Mesendoderm (in vitro differentiated cells): ENCODE measurements around the gene TP53BP2.

Experiments
- DNase-seq: peaks from one replicate; pipeline ENCODE4 v3.0.0; 2013
- H2AK5ac ChIP-seq: 2 replicates; pipeline ENCODE4 v1.6.1; 2013; ENCODE audit warnings: low read length, inconsistent platforms
- H2BK120ac ChIP-seq: 2 replicates; pipeline ENCODE4 v1.6.1; 2013; ENCODE audit warnings: low read depth, mild to moderate bottlenecking, low read length, moderate library complexity, mixed read lengths
- H2BK15ac ChIP-seq: replicated peaks from 2 replicates; pipeline ENCODE4 v1.6.1; 2013; ENCODE audit warnings: low read depth, mild to moderate bottlenecking, moderate library complexity
- H2BK5ac ChIP-seq: 2 replicates; pipeline ENCODE4 v1.6.1; 2013; ENCODE audit warnings: low read length, inconsistent platforms
- H3K18ac ChIP-seq: 2 replicates; pipeline ENCODE4 v1.6.1; 2013; ENCODE audit warnings: mild to moderate bottlenecking, low read length, mixed read lengths
- H3K23ac ChIP-seq: one replicate; pipeline ENCODE4 v1.6.1; 2013; ENCODE audit warnings: low read length
- H3K27ac ChIP-seq: 2 replicates; pipeline ENCODE4 v1.5.1; 2013; ENCODE audit warnings: low read depth, mild to moderate bottlenecking, inconsistent platforms, low read length, moderate library complexity
- H3K27me3 ChIP-seq: 2 replicates; pipeline ENCODE4 v1.6.1; 2013; ENCODE audit warnings: low read length, control low read depth, mild to moderate bottlenecking, inconsistent platforms; ENCODE audit not compliant: insufficient read depth, poor library complexity
- H3K36me3 ChIP-seq: 2 replicates; pipeline ENCODE4 v1.6.1; 2013; ENCODE audit warnings: low read length, inconsistent platforms; ENCODE audit not compliant: control insufficient read depth, insufficient read depth
- H3K4ac ChIP-seq: one replicate; pipeline ENCODE4 v1.6.1; 2013; ENCODE audit warnings: low read depth, mild to moderate bottlenecking, low read length, moderate library complexity
- H3K4me1 ChIP-seq: 2 replicates; pipeline ENCODE4 v1.6.1; 2013; ENCODE audit warnings: low read depth, low read length, inconsistent platforms; ENCODE audit not compliant: control insufficient read depth
- H3K4me2 ChIP-seq: 2 replicates; pipeline ENCODE4 v1.6.1; 2013; ENCODE audit warnings: low read length
- H3K4me3 ChIP-seq: 2 replicates; pipeline ENCODE4 v1.5.1; 2013; ENCODE audit warnings: mild to moderate bottlenecking, low read length
- H3K56ac ChIP-seq: one replicate; pipeline ENCODE4 v1.6.1; 2013; ENCODE audit warnings: low read length
- H3K79me1 ChIP-seq: 2 replicates; pipeline ENCODE4 v1.6.1; 2013; ENCODE audit warnings: low read length, inconsistent platforms
- H3K79me2 ChIP-seq: 2 replicates; pipeline ENCODE4 v1.6.1; 2013; ENCODE audit warnings: mild to moderate bottlenecking, low read length; ENCODE audit not compliant: control insufficient read depth, insufficient read depth
- H3K9ac ChIP-seq: 2 replicates; pipeline ENCODE4 v1.6.1; 2013; ENCODE audit warnings: low read length, inconsistent platforms
- H4K5ac ChIP-seq: one replicate; pipeline ENCODE4 v1.6.1; 2013; ENCODE audit warnings: low read length
- H4K8ac ChIP-seq: one replicate; pipeline ENCODE4 v1.6.1; 2013; ENCODE audit warnings: low read depth, mild to moderate bottlenecking, control low read depth, low read length, moderate library complexity
- WGBS: extraction: QIAGEN DNeasy Blood & Tissue Kit; methylation state at CpG from one replicate; pipeline ENCODE4 v1.1.7; 2013; ENCODE audit warnings: low lambda C conversion rate, missing lambda C conversion rate; ENCODE audit not compliant: insufficient coverage; ENCODE audit errors: extremely low coverage; 5-methylcytosine and 5-hydroxymethylcytosine counted together

The TP53BP2 gene

DNA sequence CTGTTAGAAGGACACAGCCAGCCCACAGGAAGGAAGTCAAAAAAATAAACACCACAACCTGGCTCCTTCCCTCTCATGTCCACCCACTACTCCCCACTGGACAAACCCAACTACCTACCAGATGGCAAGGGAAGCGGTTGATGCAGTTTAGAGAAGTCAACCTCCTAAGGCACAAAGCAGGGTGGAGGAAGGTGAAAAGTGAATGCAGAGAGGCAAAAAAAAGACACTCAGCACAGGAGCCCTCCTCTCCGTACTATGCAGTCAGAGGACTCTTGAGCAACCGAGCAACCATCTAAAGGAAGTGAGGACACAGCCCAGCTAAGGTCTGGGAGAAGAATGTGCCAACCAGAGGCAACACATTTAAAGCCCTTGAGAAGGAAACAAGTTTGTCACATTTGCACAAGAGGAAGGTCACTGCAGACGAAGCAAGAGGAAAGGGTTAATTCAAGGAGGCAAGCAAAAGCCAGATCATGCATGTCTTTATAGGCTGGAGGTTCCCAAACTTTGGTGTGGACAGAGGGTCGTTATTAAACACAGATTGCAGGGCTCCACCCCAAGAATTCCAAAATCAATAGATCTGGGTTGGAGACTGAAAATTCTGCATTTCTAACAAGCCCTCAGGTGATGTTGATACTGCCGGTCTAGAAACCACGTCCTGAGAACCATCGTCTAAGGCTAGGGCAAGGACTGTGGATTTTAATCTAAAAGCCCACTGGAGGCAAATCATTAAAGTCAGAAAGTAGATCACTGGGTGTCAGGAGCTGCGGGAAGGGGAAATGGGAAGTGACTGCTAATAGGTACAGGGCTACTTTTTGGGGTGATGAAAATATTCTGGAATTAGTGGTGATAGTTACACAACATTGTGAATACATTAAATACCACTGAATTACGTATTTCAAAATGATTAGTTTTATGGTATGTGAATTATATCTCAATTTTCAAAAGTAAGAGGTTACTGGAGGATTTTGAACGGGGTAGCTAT is 19.7 kb downstream of the TP53BP2 start:
- Histone ChIP-seq H3K27me3 (no peaks in the 10 kb centered on the region), H3K4me2 (no peak overlapping the region), H3K79me2 (peaks cover 60% of the 10 kb centered on the region), H3K56ac (no peak overlapping the region), H3K4me1 (peaks cover 32% of the 10 kb centered on the region), H3K23ac (no peak overlapping the region), H3K18ac (no peak overlapping the region), H3K9ac (no peak overlapping the region), H2AK5ac (no peak overlapping the region), H2BK120ac (no peak overlapping the region), H3K79me1 (peaks cover 17% of the 10 kb centered on the region), H4K8ac (no peak overlapping the region), H3K36me3 (no peaks in the 10 kb centered on the region), H3K4ac (no peak overlapping the region), H3K27ac (no peak overlapping the region), H4K5ac (no peak overlapping the region), H3K4me3 (no peak overlapping the region), H2BK15ac (no peak overlapping the region), H2BK5ac (no peak overlapping the region)
- WGBS, result no CpG with 5 or more reads among the region's 11 CpGs
- no peak for DNase-seq

DNA sequence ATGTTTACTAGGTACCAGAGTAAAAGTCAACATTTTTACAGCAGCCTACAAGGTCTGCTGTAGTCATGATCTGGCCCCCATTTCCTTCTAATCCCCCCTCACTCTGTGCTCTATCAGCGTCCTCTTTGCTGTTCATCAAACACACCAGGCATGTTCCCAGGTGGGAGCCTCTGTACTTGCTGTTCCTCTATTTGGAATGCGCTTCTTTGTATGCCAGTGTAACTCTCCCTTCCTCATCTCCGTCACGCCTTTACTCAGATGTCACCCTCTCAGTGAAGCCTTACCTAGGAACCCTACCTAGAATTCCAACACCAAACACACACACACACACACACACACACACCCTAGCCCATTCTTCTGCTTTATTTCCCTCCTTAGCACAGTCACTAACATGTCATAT is 21.0 kb downstream of the TP53BP2 start:
- Histone ChIP-seq H3K4me3 (no peak overlapping the region), H2BK15ac (no peak overlapping the region), H3K9ac (no peak overlapping the region), H3K23ac (no peak overlapping the region), H3K79me2 (peaks cover 56% of the 10 kb centered on the region), H3K79me1 (peaks cover 17% of the 10 kb centered on the region), H3K4ac (no peak overlapping the region), H4K5ac (no peak overlapping the region), H2AK5ac (no peak overlapping the region), H3K27me3 (no peaks in the 10 kb centered on the region), H3K27ac (no peak overlapping the region), H2BK120ac (no peak overlapping the region), H3K56ac (no peak overlapping the region), H4K8ac (no peak overlapping the region), H3K36me3 (no peaks in the 10 kb centered on the region), H3K4me1 (peaks cover 38% of the 10 kb centered on the region), H3K4me2 (no peak overlapping the region), H2BK5ac (no peak overlapping the region), H3K18ac (no peak overlapping the region)
- WGBS, result no CpG with 5 or more reads among the region's 4 CpGs
- no peak for DNase-seq

DNA sequence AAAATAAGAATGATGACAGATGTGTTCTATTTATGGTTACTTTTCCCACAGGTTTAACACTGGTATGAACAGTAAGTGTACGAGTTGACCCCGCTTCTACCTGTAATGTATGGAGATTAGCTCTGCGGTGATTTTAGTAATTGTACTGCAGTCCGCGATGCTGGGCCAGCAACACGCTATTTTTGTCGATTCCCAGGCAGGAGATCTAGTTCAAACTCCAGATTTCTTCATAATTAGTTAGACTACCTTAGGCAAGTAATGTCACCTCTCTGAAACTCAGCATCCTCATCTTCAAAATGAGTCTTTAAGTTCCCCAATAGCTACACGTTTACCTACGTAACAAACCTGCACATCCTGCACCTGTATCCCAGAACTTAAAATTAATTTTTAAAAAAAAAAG is 21.5 kb downstream of the TP53BP2 start:
- Histone ChIP-seq H3K4me1 (peaks cover 38% of the 10 kb centered on the region), H3K79me2 (peaks cover 52% of the 10 kb centered on the region), H3K56ac (no peak overlapping the region), H3K79me1 (peaks cover 17% of the 10 kb centered on the region), H3K4me2 (no peak overlapping the region), H2BK15ac (no peak overlapping the region), H3K27me3 (no peaks in the 10 kb centered on the region), H4K5ac (no peak overlapping the region), H3K23ac (no peak overlapping the region), H3K27ac (peak overlapping the region; percentile 55), H2AK5ac (no peak overlapping the region), H3K9ac (no peak overlapping the region), H3K4ac (no peak overlapping the region), H2BK5ac (no peak overlapping the region), H4K8ac (no peak overlapping the region), H3K18ac (no peak overlapping the region), H3K4me3 (no peak overlapping the region), H2BK120ac (no peak overlapping the region), H3K36me3 (no peaks in the 10 kb centered on the region)
- DNase-seq, result no peak
- no CpG with 5 or more reads among the region's 9 CpGs for WGBS

- H3K79me1 ChIP-seq, result peaks cover 13% of the 10 kb centered on the region
- H2AK5ac ChIP-seq, result peak overlapping the region; percentile 1
- peaks cover 27% of the 10 kb centered on the region for H3K4me1 ChIP-seq
- peak overlapping the region; percentile 49 for H3K9ac ChIP-seq
- H2BK120ac ChIP-seq, result peak overlapping the region; percentile 94
- peak overlapping the region; percentile 99 for H3K18ac ChIP-seq
- peak overlapping the region; percentile 55 for H3K4ac ChIP-seq
- no CpG with 5 or more reads among the region's 11 CpGs for WGBS
- H3K27me3 ChIP-seq, result no peaks in the 10 kb centered on the region
- H4K5ac ChIP-seq, result peak overlapping the region; percentile 50
- H3K56ac ChIP-seq, result peak overlapping the region; percentile 19
- no peak overlapping the region for H3K23ac ChIP-seq
- H3K27ac ChIP-seq, result peak overlapping the region; percentile 94
- peak overlapping the region; percentile 89 for H2BK5ac ChIP-seq
- H3K4me3 ChIP-seq, result no peak overlapping the region
- no peak for DNase-seq
- peak overlapping the region; percentile 88 for H2BK15ac ChIP-seq
- no peaks in the 10 kb centered on the region for H3K36me3 ChIP-seq
- H4K8ac ChIP-seq, result no peak overlapping the region
- H3K79me2 ChIP-seq, result peaks cover 32% of the 10 kb centered on the region
- peak overlapping the region; percentile 3 for H3K4me2 ChIP-seq
These were observed 24.8 kb downstream of the TP53BP2 start for GRCh38 chr1:223820971-223821370.

DNA sequence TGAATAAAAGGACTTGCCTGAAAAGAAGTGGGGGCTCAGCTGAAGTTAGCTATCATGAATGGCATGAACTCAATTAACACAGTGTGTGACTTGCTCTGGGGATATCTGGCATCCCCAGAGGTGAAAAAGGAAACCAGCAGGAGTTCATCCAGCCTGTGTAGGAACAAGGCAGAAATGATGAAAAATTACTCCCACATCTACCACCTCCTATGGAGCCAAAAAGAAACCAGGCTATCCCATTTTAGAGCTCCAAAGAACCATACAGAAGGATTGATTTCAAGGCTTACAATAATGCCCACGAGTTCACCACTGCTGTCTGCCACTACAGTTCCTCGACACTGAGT is 25.3 kb downstream of the TP53BP2 start:
- Histone ChIP-seq H3K4me1 (peaks cover 25% of the 10 kb centered on the region), H3K27me3 (no peaks in the 10 kb centered on the region), H3K18ac (peak overlapping the region; percentile 99), H2AK5ac (peak overlapping the region; percentile 1), H3K27ac (peak overlapping the region; percentile 94), H3K4me2 (peak overlapping the region; percentile 3), H3K9ac (peak overlapping the region; percentile 49), H2BK120ac (peak overlapping the region; percentile 94), H2BK5ac (peak overlapping the region; percentile 89), H2BK15ac (peak overlapping the region; percentile 88), H4K8ac (no peak overlapping the region), H3K23ac (no peak overlapping the region), H3K56ac (peak overlapping the region; percentile 19), H3K4ac (peak overlapping the region; percentile 55), H3K36me3 (no peaks in the 10 kb centered on the region), H3K79me2 (peaks cover 30% of the 10 kb centered on the region), H3K4me3 (no peak overlapping the region), H3K79me1 (peaks cover 13% of the 10 kb centered on the region), H4K5ac (peak overlapping the region; percentile 44)
- no CpG with 5 or more reads among the region's 2 CpGs for WGBS
- DNase-seq, result peak; percentile 94
